ENCODE measurements around the gene SORBS1.

DNA sequence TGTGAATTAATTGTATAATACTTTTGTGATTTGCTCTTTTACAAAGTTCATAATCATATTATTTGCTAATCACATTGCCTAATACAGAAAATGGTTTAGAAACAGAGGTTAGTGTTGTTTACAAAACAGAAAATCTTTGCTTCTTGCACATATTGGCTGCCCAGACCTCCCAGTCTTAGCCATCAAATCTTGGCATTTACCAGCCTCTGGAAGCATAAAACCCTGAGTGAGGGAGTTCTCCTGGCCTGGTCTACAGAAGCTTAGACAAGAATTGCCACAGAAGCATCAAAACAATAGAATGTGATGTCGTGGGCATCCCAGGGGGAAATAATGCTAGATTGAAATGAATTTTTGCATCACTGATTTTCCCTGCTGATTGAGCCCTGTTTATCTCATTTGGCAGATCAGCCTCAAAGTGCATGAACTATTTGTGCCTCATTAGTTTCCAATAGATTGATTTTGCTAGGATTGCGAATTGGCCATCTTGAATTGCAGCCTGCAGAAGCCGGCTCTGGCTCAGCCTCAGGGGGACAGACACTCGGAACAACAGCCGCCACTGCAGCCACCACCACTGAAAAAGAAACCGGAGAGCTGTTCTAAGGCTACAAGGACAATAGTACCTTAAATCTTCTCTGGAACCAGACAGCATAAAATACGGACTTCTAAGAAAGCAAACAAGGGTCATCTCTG is 11.1 kb upstream of the SORBS1 start:
- TF ChIP-seq GATA2 (IDR thresholded peaks at IDR 0.05; ENCODE audit: low read depth, low read length) (no peak), GATA3 (IDR thresholded peaks at IDR 0.05; ENCODE audit: low read depth, low read length) (no peak)

All from SH-SY5Y (cell line).